GM19238 (cell line): ENCODE data around the gene NR3C1.

Experiments used
- DNase-seq: peaks from one replicate; pipeline ENCODE4 v3.0.0; 2011; ENCODE audit warnings: low spot score; ENCODE audit not compliant: insufficient read length

Gene NR3C1

GRCh38 chr5:143399616-143400540 lies 3.6 kb downstream of the NR3C1 start:
- DNase-seq = no peak

- DNase-seq = no peak
Measured at GRCh38 chr5:143398451-143399237, 4.8 kb downstream of the NR3C1 start.

GRCh38 chr5:143398053-143398355 lies 5.5 kb downstream of the NR3C1 start:
- DNase-seq = no peak

DNA sequence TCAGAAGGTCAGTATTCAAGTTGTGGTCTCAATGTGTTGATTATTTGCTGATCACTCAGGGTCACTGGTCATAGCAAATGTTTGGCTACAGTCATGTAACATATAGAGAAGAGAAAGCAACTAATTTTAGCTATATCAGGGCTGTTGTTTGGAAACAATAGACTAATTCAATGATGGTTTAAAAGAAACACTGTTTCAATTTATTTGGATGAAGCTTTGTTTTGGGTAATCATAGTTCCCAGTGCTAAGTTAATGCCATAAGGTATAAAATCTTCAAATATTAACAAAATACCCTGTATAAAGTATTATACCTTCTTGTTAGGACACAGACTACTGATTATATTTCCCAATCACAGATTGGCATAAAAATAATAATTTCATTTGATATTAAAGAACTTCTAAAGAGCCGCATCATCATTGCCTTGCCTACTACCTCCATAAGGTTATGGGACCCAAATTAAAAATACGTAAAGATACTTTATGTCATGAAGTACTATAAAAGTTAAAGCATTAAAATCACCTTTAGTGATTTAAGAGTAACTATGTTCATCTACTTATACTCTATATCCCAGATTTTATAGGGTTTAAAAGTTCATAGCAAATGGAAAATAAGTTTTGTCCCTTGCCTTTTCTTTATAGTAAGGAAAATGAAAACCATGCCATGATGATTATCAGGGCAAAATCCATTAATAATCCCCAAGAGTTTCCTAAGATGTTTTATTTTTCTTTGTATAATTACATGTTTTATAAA lies 6.0 kb downstream of the NR3C1 start:
- DNase-seq = no peak

GRCh38 chr5:143396353-143396940 lies 7.0 kb downstream of the NR3C1 start:
- no peak for DNase-seq

- no peak for DNase-seq
Measured at GRCh38 chr5:143395638-143396352, 7.7 kb downstream of the NR3C1 start.

GRCh38 chr5:143393524-143393923 lies 10.0 kb downstream of the NR3C1 start:
- DNase-seq = no peak

GRCh38 chr5:143390941-143391340 lies 12.5 kb downstream of the NR3C1 start:
- DNase-seq = no peak

DNA sequence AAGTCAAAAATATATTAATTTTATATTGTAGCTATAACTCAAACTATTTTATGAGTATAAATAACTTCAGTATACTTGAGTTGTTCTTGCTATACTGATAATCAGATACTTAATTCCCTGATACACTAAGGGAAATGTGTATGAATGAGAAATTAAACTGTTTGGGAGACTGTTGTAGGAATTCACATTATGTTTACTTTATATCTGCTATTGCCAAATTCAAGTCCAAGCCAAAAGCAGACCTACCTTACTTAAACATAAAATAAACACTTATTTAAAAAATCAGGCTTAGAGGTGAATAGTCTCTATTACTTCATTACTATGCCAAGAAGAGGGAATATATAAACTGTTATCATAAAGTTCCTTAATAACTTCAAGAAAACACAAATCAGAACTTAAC lies 13.2 kb downstream of the NR3C1 start:
- no peak for DNase-seq

GRCh38 chr5:143386725-143387124 lies 16.8 kb downstream of the NR3C1 start:
- DNase-seq = no peak

DNA sequence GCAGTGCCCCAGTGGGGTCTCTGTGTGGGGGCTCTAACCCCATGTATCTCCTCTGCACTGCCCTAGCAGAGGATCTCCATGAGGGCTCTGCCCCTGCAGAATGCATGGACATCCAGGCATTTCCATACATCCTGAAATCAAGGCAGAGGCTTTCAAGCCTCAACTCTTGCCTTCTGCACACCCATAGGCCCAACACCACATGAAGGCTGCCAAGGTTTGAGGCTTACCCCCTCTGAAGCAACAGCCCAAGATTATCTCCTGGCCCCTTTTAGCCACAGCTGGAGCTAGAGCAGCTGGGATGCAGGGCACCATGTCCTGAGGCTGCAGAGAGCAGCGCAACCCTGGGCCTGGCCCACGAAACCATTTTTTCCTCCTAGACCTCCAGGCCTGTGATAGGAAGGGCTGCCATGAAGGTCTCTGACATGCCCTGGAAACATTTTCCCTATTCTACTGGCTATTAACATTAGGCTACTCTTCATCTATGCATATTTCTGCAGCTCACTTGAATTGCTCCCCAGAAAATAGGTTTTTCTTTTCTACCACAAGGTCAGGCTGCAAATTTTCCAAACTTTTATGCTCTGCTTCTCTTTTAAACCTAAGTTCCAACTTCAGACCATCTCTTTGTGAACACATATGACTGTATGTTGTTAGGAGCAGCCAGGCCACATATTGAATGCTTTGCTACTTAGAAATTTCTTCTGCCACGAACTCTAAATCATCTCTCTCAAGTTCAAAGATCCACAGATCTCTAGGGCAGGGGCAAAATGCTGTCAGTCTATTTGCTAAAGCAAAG lies 18.4 kb downstream of the NR3C1 start:
- no peak for DNase-seq

GRCh38 chr5:143383988-143384387 lies 19.5 kb downstream of the NR3C1 start:
- DNase-seq = no peak

DNA sequence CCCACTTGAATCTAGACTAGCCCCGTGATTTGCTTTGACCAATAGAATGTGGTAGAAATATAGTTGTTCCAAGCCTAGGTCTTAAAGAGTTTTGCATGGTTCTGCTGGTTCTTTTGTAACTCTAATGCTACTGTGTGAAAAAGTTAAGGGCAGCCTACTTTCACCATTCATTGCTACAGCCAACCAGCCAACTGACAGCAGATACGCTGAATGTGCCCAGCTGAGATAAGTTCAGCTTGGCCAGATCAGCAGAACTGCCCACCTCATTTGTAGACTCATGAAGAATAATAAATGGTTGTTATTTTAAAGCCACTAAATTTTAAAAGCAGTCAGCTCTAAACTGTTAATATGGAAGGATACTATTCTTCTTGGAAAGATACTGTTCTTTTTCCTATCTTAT lies 23.9 kb downstream of the NR3C1 start:
- no peak for DNase-seq

- no peak for DNase-seq
Measured at GRCh38 chr5:143376911-143377813, 26.3 kb downstream of the NR3C1 start.

- no peak for DNase-seq
Measured at GRCh38 chr5:143376195-143376779, 27.2 kb downstream of the NR3C1 start.

- no peak for DNase-seq
Measured at GRCh38 chr5:143374496-143375217, 28.8 kb downstream of the NR3C1 start.

- DNase-seq = no peak
Measured at GRCh38 chr5:143373076-143373475, 30.4 kb downstream of the NR3C1 start.
